HG02852 (cell line): Measurements from ENCODE around the gene SRD5A1.

Source experiments
- ATAC-seq: cut with Tn5 transposase; IDR thresholded peaks from one replicate; pipeline ENCODE4 v1.9.1; 2021; ENCODE audit warnings: mild to moderate bottlenecking, moderate library complexity; ENCODE audit not compliant: unreplicated experiment

Gene SRD5A1

DNA sequence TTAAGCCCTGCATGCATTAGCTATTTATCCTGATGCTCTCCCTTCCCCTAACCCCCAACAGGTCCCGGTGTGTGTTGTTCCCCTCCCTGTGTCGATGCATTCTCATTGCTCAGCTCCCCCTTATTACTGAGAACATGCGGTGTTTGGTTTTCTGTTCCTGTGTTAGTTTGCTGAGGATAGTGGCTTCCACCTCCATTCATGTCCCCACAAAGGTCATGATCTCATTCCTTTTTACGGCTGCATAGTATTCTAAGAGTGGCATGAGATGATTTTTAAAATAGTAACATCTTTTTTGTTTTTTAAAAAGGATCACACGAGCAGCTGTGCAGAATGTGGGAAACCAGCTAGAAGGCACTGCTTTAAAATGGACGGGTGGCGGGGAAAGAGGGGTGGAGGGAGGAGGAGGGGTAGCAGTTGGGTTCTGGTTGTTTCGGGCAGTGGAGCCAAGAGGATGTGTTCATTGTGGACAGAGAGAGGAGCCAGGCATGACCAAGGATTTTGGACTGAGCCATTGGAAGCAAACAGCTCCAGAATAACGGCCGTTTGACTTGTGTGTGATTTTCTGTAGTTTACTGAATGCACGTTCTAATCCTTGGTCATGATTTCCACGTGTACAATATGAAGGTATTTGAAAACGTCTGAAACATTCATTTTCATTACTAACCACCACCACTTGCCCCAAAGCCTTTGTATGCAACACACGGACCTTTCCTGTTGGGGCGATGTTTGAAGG lies 78.3 kb downstream of the SRD5A1 start:
- ATAC-seq = no peak

- ATAC-seq = peak; percentile 14
These were observed 78.9 kb downstream of the SRD5A1 start for GRCh38 chr5:6712142-6712576.

GRCh38 chr5:6712577-6713273 lies 79.5 kb downstream of the SRD5A1 start:
- ATAC-seq = peak; percentile 54

DNA sequence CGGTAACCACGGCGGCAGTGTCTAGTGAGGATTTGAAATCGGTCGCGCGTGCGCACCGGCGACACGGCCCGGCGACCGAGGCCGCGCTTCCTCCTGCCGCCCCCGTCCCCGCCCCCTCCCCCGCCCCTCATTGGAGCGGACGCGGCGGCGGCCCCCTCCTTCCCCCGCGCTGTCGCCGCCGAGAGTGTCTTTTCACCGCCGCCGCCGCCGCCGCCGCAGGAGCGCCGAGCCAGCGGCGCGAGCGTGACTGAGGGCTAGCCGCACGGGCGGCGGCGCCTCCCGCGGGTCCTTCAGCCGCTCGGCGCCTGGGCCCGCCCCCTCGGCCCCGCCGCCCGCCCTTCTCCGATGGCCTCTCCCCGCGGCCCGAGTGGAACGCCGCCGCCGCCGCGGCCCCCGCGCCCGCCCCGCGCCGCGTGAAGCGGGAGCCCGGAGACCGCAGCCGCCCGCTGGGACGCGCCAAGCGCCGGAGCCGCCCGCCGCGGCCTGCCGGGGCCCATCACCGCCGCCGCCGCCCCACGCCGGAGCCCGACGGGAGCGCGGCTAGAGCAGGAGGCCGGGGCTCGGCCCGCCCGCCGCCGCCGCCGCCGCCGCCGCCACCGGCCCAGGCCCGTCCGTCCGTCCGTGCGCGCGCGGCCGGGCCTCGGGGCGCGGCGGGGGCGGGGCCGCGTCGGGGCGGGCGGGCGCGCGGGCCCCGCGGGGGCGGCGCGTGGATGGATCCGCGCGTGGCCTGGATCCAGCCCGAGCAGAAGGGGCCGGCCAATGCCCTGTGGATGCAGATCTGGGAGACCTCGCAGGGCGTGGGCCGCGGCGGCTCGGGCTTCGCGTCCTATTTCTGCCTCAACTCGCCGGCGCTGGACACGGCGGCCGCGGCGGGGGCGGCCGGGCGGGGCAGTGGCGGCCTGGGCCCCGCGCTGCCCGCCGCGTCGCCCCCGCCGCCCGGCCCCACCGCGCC lies 80.3 kb downstream of the SRD5A1 start, which contains the start of gene TENT4A:
TSS of gene TENT4A (plus strand) at position 159 of the 952 bp plus-strand sequence. CDS start at position 711, 552 bp downstream.
- ATAC-seq = peak; percentile 28

GRCh38 chr5:6714226-6715041 lies 81.2 kb downstream of the SRD5A1 start:
- ATAC-seq = no peak

DNA sequence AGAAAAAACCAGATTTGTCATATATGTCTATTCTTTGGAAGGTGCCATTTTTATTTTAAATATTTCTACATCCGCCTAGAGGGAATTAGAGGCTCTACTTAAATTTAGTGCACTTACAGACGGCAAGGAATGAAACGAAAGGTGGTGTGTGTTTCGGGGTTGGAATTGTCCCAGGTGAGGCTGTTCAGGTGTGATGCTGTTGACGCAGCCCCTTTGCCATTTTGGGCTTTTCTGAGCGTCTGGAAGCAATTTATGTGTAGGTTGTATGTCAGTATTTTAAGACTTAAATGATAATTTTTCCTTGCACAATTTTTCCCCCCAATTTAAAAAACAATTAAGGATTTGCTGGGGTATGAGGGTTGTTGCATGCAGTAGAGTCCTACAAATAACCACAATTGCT lies 82.0 kb downstream of the SRD5A1 start:
- ATAC-seq = no peak

GRCh38 chr5:6715758-6716628 lies 82.8 kb downstream of the SRD5A1 start:
- ATAC-seq = no peak

- no peak for ATAC-seq
These were observed 83.4 kb downstream of the SRD5A1 start for GRCh38 chr5:6716629-6717149.

DNA sequence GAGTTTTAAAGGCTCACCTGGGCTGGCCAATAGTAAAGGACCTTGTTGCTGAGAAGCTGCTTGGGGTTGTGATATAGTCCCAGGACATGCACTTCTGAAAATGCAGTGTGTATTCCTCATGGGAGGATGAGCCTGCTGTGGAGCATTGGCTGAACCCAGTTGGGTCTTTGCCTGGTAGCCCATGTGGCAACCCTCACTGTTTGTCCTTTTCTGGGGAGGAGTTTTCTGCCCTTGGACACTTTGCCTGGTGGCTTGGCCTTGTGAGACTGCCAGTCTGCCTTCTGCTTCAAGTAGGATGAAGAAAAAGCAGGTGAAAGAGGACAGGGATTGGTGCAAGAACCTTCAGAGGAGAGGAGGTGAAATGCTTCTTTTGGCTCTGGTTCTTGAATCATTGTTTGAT lies 84.0 kb downstream of the SRD5A1 start:
- ATAC-seq = no peak

DNA sequence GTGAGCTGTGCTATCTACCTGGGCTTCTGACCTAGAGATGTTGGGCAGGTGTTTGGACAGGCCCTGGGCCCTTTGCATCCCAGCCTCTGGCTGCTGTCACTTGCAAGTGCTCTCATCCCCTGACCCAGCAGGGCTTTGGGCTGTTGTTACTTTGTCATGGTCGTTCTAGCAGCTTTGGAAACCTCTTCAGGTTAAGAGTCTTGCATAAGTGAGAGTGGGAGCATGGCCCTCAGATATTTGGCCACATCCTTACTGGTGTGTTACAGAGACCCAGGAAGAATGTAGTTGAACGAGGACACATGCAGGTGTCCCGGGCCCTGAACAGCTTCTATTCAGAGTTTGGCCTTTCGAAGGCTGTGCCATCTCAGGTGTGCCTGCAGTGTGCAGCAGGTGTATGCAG lies 84.4 kb downstream of the SRD5A1 start:
- ATAC-seq = no peak

- ATAC-seq = no peak
These were observed 85.0 kb downstream of the SRD5A1 start for GRCh38 chr5:6718161-6718681.

- ATAC-seq = no peak
These were observed 85.5 kb downstream of the SRD5A1 start for GRCh38 chr5:6718718-6719117.

DNA sequence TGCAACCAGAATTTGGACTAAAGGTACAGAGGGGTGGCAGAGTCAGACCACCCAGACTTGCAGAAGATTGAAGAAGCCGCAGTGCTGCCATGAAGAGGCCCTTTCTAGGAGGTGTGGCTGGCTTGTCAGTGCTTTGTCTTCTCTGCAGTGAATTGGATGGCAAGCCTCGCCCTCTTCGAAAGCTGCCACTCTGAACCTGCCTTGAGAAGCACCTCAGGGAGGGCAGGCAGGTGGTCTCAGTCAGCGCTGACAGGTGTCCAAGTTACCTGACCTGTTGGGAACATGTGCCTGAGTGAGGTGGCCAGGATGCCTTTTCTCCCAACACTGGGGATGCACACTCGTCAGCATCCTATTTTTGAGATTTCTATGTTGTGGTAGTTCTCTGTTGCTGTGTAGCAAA lies 86.2 kb downstream of the SRD5A1 start:
- no peak for ATAC-seq

- ATAC-seq = no peak
These were observed 86.8 kb downstream of the SRD5A1 start for GRCh38 chr5:6719896-6720560.

DNA sequence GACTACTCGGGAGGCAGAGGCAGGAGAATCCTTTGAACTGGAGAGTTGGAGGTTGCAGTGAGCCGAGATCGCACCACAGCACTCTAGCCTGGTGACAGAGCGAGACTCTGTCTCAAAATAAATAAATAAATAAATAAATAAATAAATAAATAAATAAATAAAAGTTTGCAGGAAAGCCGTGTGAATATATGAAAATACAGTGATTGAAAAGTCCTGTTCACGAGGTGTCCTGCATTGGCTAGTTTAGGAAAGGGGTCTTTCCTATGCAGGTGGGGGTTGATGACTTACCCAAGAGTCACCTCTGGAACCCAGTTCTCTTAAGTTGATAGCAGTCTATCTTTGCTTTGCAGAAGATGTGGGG lies 87.3 kb downstream of the SRD5A1 start:
- ATAC-seq = no peak

DNA sequence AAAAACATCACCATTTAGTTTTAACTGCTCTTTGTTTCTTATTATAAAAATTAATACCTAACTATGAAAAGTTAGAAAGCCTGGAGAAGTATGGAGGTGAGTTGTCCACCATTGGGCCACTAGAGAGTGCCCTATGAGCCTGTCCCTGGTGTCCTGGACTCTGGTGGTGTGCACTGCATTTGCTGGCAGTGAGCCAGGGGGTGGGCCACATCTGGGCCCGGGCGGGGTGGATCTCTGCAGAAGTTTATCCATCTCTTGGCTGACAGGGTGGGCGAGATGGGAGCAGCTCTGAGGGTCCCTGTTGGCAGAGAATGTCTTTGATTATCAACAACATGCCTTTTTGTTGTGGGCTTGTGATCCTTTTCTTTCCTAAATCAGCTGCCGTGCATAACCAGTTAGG lies 88.2 kb downstream of the SRD5A1 start:
- no peak for ATAC-seq

- peak; percentile 41 for ATAC-seq
These were observed 88.8 kb downstream of the SRD5A1 start for GRCh38 chr5:6722015-6722414.

- ATAC-seq = no peak
These were observed 90.0 kb downstream of the SRD5A1 start for GRCh38 chr5:6723122-6723815.
